Stimulated activated CD4-positive, alpha-beta T cell treated with anti-CD3 and anti-CD28 coated beads, Interleukin-2, amount 100 ng/mL, for 24 hours (primary cell): ENCODE measurements around the gene MCRIP1.

Source experiments
- DNase-seq, 2 donors: peaks; one replicate each; pipeline ENCODE4 v3.0.0-alpha.2; 2020

Gene MCRIP1

DNA sequence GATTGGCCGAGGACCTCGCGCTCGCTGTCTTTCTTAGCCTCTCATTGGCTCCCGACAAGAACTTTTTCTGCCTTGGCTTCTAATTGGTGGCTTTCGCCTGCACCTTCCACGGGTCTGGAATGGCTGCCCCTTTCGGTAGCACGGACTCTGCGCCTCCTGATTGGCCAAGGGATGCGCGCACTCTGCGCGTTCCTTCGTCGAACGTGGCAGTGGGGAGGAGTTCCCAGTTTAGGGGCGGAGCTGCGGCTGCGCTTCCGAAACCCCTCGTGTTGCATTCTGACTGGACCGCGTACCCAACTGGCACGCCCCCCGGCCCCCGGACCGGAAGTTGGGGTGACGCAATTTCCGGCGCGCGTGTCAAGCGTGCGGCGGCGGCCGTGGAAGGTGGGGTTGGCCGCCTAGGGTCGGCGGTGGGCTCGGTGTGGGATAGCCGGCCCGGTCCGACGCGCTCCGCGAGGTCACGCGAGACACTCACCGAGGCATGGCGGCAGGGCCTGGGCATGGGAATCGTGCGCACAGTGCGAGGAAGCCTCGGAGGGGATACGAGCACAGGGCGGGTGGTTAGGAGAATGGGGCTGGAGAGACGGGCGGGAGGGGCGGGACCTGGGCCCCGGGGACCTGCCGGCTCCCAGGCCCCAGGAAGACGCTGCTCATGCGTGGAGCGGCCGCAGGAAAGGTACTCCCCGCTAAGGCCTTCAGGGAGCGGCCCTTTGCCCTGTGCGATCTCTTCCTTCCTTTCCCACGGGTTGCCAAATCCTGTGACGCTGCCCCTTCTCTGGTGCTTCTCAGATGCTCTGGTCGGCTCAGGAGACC lies 27.9 kb upstream of the MCRIP1 start:
- DNase-seq = peak; percentile 99

DNA sequence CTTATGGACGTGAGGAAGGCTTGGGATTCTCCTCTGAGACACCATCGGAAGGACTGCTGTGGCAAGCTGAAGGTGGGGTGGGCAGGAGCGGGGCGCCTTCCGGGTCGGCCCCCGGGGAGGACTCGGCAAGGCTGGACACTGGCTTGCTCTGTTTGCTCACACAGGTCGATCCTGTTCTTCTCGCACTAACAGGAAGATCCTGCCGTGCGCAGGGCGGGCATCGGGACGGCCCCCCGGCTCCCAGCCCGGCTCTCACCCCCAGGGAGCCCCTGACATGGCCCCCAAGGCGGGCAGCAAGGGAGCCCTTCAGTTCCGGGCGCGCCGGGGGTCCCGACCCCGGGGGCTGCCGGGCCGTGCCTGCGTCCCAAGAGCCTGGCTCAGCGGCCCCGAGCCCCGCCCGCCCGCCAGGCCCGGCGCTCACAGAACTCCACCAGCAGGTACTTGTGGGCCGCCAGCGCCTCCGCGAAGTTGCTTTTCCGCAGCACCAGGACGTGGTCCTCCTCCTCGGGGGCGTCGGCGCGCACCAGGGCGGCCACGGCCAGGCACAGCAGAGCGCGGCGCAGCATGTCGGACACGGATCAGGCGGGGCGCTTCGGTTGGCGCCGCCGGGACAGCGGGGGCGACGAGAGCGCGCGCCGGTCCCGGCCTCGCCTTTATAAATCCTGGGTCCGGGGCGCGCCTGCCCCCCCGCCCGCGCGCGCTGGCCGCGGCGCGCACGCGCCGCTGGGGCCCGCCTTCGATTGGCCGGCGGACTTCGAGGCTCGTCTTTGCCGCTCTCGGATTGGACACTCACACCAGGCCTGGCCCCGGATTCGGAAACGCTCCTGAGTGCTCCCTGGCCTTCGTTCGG lies 27.0 kb upstream of the MCRIP1 start, which contains the start of gene P4HB:
Gene P4HB (minus strand): TSS at position 630 of the 850 bp plus-strand sequence. CDS start 64 bp downstream, at position 566.
- peak; percentile 30 to 96 for DNase-seq

DNA sequence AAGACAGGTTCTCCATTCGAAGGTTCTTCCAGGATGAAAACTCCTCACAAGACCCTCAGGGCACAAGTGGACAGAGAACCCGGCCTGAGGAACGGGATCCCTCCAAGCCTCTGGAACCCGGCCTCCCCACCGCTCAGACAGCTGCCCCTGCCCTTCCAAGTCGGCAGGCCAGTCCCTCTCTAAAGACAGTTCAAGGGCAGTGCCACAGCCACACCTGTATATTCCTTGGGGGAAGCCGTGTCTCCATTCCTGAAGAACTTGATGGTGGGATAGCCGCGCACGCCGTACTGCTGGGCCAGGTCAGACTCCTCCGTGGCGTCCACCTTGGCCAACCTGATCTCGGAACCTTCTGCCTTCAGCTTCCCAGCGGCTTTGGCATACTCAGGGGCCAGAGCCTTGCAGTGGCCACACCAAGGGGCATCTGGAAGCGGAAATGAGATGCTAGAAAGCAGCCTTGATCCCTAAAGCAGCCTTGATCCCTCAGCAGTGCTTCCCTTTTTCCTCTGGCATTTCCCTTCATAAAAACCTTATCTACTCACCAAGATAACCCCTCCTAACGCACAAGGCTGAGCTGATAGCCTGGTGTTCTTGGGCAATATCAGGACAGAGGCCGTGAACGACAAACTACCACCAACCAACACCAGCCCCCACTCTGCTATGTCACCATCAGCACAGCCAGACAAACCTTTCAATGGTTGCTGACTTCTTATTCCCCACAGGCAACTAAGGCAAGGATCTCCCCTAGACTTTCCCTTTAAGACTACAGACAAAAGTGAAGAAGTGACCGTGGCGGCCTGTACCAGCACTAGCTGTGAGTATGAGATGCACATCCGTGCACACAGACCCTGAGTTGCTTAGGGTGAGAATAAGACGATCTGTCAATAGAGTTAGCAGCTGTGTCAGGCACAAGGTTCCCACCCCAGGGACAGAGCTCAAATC lies 26.1 kb upstream of the MCRIP1 start:
- no peak for DNase-seq

GRCh38 chr17:81858170-81858966 lies 25.3 kb upstream of the MCRIP1 start:
- DNase-seq = no peak

DNA sequence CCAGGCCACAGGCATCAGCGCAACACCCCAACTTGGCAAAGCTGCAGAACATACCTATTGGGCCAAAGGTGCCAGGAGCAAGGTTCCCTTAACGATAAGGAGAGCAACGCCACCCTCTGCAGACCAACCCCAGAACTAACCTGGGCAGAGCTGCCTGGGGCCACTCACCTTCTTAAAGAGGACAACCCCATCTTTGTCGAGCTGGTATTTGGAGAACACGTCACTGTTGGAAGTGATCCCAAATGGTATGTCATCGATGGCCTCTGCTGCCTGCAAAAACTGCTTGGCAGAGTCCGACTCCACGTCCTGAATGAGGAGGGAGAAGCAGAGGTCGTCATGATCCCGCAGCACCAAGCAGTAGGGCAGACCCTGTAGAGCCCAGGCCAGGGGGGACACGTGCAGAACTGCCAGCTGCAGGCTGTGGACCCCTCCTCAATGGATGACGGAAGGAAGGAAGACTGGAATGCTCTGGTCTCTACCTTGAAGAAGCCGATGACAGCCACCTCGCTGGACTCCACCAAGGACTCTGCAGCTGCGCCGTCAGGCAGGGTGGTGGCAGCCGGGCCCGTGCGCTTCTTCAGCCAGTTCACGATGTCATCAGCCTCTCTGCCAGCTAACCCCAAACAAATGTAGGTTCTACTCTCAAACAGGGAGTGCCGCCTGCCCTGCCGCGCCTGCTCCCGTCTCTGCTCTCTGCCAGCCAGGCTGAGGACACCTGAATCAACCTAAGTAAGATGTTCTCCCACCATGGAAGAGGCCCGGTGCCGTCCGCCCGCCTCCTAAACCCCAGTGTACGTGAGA lies 22.1 kb upstream of the MCRIP1 start:
- no peak for DNase-seq

DNA sequence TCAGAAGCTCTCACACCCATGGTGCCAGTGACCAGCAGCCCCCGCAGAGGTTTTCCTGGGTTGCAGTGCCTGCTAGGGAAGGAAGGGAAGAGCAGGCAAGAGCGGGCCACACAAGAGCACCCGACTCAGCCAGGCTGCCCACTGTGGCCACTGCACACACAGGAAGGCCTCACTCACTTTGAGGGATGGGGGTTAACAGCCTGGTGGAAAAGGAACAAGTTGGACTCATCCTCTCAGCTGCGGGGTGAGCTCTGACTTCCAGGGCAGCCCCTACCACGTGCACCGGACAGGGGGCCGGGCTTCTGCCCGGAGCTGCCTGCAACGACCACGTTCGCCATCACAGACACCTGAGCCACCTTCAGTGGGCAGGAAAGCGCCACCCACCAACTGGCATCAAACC lies 19.1 kb upstream of the MCRIP1 start:
- DNase-seq = no peak

DNA sequence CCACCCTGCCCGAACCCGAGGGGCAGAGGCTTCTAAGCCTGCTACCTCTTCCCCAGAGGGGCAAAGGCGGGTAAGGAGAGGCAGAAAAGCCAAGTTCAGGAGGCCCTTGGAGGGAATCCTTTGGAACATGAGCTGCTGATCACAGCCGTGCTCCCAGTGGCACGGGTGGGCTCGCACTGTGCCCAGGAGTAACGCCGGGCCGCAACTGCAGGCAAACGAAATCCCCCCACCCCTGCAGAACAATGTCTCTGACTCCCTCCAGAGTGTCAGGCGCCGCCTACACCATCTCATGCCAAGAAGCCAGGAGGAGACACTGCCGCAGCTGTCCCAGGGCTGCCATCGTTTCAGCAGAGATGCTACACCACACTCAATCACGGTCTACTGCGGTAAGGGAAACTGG lies 18.3 kb upstream of the MCRIP1 start:
- no peak for DNase-seq

DNA sequence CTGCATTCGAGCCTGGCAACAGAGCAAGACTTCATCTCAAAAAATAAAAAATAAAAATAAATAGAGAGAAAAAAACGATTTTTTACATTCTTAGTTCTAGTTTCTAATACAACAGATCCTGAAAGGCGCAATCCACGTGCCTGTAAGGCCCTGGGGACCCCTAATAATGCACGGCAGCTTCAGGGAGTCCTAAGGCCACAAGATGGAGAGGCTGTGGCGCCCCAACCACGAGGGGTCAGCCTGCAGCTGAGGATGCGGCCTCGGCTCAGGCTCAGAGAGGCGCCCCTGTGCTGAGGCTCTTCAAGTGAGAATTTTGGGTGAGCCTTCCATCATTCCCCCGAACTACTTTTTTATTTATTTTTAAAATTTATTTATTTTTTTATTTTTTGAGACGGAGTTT lies 16.4 kb upstream of the MCRIP1 start:
- no peak for DNase-seq

DNA sequence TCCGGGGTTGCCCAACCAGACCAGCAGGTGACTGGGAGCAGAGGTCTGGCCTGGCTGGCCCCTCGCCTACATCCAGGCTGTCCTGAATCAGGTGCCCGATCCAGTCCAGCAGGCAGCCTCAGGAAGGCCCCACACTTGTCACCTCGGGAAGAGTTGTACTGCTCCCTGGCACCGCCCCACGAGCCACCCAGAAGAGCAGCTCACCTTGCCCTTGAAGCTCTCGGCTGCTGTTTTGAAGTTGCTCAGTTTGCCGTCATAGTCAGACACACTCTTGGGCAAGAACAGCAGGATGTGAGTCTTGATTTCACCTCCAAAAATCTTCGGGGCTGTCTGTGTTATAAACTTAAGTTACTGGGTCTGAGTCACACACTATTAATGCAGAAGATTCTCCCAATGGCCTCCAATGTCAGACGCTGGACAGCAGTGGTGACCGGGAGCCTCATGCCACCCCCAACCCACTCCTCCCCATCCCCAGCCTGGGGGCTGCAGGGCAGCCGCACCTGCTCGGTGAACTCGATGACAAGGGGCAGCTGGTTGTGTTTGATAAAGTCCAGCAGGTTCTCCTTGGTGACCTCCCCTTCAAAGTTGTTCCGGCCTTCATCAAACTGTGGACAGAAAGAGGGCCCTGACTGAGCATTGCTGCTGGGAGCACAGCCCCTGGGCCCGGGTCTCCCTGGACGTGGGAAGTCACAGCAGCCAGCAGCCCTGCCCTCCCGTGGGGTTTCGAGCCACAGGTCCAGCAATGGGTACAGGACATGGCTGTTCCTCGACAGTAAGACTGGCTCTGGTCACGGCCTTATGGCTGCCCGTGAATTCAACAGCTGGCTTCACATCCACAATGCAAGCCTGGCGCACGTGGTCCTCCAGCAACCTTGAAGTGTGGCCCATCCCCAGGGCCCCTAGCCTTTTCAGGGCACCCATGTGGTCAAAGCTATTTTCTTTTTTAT lies 13.9 kb upstream of the MCRIP1 start:
- no peak for DNase-seq

DNA sequence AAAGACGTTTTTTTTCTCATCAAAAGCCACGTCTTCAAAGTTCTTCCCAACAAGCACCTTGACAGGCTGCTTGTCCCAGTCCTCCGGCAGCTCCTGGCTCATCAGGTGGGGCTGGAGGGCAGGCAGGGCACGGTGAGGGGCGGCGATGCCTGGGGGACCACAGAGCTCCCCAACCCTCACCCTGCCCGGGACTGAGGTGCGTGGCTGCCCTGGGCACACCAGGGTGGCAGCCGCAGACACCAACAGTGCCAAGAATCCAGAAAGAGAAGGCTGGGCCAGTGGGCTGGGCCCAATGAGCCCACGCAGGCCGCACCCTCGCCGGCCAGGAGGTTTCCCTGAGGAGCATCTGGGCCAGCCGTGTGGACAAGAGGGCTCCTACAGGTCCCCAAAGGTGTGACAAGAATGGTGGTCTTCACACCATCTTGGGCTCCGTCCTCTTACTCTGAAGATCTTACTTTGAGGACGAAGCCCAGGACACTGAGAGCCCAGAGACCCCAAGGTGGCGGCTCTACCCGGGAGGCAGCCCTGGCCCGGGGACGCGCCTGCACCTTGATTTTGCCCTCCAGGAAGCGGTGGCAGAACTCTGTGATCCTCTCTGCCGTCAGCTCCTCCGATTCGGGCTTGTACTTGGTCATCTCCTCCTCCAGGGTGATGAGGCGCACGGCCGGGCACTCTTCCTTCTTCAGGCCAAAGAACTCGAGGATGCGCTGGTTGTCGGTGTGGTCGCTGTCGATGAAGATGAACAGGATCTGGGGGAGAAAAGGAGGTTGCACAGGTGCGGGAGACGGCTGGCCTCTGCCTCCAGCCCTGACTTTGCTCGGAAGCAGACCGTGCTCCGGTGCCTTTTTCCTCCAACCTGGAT lies 13.0 kb upstream of the MCRIP1 start:
- no peak for DNase-seq

GRCh38 chr17:81845361-81845760 lies 12.3 kb upstream of the MCRIP1 start:
- no peak for DNase-seq

GRCh38 chr17:81844887-81845286 lies 11.8 kb upstream of the MCRIP1 start:
- DNase-seq = no peak

DNA sequence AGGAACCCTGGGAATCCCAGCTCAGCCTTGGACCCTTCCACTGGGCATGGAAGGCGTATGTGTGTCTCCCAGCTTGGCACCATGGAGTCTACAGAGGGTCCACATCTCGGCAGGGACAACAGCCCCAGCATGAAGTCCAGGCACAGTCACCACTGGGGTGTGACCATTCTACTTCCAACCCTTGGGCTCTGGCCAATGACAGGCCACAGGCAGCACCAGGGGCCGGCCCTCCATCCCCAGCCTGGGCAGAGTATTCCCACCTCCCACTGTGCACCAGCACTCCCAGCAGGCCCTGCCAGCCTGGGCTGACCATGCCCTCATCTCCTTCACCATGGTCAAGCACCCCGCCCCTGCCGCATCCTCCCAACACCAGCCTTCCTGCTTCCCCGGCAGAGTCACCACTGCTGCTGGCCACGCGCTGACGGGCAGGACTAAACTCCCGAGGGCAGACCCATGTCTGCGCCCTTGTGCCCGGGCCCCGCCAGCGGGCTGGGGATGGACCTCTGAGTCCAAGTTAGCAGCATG lies 11.3 kb upstream of the MCRIP1 start:
- no peak for DNase-seq

DNA sequence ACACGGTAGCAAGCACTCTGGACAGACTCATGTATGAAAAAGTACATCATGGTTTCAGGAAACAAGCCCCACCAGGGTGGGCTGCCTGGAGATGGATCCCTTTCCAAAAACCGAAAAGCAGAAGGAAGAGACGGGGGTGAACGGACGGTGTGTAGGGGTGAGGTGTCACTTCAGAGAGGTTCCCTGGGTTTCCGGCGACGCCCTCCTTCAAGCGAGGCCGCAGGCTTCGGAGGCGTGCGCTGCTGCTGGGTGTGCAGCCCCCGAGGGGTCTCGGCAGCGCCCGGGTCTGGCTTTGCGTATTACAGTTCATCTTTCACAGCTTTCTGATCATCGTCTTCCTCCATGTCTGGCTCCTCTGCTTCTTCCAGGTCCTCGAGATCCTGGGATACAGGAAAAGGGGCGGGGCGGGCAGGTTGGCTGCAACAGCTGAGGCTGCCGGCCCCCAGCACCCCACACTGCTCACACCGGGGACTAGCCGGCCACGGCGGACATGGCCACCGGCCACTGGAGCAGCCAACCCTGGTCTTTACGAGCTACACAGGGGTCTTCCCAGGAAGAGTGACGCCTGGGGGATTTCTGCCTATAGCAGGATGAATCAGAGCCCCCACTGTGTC lies 10.7 kb upstream of the MCRIP1 start:
- DNase-seq = no peak

GRCh38 chr17:81842725-81843504 lies 9.8 kb upstream of the MCRIP1 start:
- no peak for DNase-seq

DNA sequence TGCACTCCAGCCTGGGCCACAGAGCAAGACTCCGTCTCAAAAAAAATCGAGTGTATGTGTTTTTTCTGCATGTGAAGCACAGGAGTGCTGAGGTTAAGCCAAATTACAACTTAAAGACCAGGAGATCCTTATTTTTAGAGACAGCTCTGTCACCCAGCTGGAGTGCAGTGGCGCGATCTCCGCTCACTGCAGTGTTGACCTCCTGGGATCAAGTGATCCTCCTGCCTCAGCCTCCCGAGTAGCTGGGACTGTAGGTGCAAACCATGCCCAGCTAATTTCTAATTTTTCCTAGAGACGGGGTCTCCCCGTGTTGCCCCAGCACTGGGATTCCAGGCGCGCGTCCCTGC lies 9.3 kb upstream of the MCRIP1 start:
- DNase-seq = no peak

DNA sequence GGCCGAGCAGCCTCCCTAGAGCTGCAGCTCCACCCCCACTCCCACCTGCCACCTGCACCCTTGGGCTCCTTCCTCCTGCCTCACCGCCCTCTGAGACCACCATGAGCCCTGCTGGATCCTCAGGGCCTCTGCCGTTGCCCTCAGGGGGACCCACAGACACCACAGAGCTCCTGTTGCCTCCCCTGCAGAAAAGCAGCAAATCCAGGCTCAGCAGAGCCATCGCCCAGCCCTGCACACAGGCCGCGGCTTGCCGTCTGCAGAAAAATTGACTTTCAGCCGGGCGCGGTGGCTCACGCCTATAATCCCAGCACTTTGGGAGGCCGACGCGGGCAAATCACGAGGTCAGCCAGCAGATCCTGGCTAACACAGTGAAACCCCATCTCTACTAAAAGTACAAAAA lies 8.8 kb upstream of the MCRIP1 start:
- no peak for DNase-seq
